HG03045 (cell line): ENCODE data around the gene IL22RA2.
"Not testable (repeated sequence)": the region's sequence is repeated elsewhere in the genome, so short reads cannot be mapped to it uniquely, and the experiment has no call there.

Experiments
- ATAC-seq: cut with Tn5 transposase; IDR thresholded peaks from one replicate; pipeline ENCODE4 v1.9.1; 2021; ENCODE audit warnings: mild to moderate bottlenecking, moderate library complexity; ENCODE audit not compliant: unreplicated experiment

Gene IL22RA2

DNA sequence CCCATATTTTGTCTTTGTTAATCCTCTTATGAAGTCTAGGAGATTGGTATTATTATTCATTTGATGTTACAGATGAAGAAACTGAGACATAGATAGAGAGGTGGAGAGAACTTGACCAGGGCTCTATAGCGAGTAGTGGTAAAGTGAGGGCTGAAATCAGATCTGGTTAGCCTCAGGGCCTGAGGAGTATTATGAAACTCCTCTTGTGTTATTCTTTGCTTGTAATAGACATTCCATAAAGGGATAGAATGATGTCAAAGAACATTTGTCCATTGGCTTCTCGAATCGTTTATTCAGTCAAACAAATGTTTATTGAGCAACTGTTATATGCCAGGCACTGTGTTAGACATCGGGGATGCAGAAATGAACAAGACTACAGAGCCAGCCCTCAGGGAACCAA is at the start of gene IL22RA2:
IL22RA2 (minus strand) TSS at position 144 of the 400 bp plus-strand sequence. CDS start 11,895 bp downstream, outside the sequence.
- ATAC-seq: no peak

- no peak for ATAC-seq
These were observed 48.9 kb upstream of the IL22RA2 start for GRCh38 chr6:137222381-137222780.

DNA sequence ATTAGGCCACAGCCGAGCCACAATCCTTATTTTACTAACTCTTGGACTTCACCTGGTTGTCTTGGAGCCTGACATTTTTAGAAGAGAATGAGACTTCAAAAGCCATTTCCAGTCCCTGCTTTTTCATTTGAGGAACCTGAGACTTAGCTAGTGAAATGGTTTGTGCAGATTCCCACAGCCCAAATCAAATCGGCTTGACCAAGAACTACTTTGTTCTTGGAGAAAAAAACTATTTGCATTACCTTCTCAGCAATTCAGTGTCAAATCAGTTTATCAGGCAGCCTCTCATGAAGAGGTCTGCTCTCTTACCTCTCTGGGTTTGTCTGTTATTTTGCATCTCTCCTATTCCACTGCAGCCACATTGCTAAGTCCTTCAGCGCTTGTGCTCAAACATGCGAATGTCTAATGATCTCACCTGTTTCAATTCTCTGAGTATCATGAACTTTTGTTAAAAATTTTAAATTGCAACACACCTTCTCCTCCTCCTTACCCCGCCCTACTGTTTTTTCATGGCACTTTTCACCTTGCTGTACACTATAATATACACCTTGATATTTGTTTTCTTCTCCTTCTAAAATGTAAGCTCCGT is 46.3 kb upstream of the IL22RA2 start:
- no peak for ATAC-seq

- peak; percentile 96 for ATAC-seq
These were observed 45.6 kb upstream of the IL22RA2 start, which contains the start of gene IFNGR1 for GRCh38 chr6:137218917-137219663. Gene IFNGR1, minus strand, starts transcription at chr6:137219385. Its CDS starts 58 bp downstream, at chr6:137219327.

GRCh38 chr6:137218473-137218916 is 45.1 kb upstream of the IL22RA2 start:
- ATAC-seq: peak; percentile 46

DNA sequence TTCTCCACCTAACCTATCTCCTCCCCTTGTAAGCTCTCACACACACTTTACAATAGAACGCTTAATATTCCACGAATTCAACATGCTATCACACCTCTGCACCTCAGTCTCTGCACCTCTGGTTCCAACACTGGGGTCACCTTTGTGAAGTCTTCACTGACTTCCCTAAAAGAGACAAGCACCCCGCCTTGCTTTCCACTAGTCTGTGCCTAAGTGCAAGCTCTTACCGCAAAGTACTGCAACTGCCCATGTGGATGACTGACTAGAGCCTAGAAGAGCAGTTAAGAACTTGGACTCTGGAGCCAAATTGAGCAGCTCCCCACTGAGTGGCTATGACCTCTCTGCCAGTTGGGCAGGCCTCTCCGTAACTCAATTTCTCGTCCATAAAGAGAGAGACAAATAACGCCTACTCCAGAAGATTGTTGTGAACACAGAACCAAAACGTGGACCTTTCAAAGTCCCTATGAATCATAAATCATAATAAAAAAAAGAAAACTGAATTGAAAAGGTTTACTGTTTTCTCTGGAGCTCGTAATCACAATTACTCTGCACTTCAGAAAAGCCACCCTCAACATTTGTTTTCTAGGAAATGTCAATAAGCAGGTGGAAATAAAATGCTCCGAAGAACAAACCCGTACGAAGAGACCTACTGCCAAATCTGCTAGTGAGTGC is 44.5 kb upstream of the IL22RA2 start:
- no peak for ATAC-seq

- no peak for ATAC-seq
These were observed 43.6 kb upstream of the IL22RA2 start for GRCh38 chr6:137216875-137217553.

DNA sequence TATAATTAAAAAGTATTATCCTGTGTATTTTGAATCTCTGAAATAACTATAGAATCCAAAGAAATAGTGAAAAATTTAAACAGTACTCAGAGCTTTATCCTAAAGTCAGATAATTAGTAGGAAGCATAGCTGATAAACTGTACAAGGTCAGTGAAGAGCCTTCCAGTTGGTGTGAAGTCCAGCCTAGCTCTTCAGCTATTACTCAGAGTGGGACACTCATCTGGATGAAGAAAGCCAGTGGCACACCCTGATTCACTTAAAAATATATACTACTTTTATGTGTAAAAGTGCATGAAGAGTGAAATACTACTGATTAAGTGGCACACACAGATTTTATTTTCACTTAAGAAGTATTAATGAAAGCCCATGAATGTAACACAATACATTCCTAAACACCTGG is 42.7 kb upstream of the IL22RA2 start:
- ATAC-seq: no peak

DNA sequence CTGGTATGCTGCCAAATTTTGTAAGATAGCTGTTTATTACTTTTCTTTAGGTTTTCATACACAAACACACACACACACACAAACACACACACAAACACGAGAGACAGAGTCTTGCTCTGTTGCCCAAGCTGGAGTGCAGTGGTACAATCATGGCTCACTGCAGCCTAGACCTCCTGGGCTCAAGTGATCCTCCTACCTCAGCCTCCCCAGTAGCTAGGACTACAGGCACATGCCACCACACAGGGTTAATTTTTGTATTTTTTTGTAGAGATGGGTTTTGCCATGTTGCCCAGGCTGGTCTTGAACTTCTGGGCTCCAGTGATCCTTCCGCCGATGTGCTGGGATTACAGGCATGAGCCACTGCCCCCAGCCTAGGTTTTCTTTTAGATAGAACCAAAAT is 42.2 kb upstream of the IL22RA2 start:
- ATAC-seq: not testable (repeated sequence)

DNA sequence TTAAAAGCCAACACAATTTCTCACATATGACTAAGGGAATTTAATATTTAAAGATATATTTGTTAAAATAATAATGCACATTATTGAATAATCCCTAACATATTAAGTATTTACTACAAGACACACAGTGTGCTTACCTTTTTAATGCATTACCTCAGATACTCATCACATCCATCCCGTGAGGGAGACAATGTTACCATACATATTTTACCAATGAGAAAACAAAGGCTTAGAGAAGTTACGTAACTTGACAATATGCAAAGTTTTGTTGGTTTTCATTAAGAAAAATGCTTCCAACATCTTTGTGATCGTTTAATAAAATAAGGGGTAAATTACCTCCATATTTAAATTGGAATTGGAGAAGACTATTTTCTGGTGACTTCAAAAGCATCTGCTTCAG is 41.5 kb upstream of the IL22RA2 start:
- ATAC-seq: no peak

- no peak for ATAC-seq
These were observed 40.4 kb upstream of the IL22RA2 start for GRCh38 chr6:137213813-137214212.

- no peak for ATAC-seq
These were observed 39.9 kb upstream of the IL22RA2 start for GRCh38 chr6:137213331-137213740.

- ATAC-seq: no peak
These were observed 38.5 kb upstream of the IL22RA2 start for GRCh38 chr6:137211910-137212309.

GRCh38 chr6:137210903-137211302 is 37.5 kb upstream of the IL22RA2 start:
- no peak for ATAC-seq

- no peak for ATAC-seq
These were observed 34.8 kb upstream of the IL22RA2 start for GRCh38 chr6:137208279-137208678.

- ATAC-seq: not testable (repeated sequence)
These were observed 34.0 kb upstream of the IL22RA2 start for GRCh38 chr6:137207457-137207856.

GRCh38 chr6:137206577-137206976 is 33.1 kb upstream of the IL22RA2 start:
- no peak for ATAC-seq

DNA sequence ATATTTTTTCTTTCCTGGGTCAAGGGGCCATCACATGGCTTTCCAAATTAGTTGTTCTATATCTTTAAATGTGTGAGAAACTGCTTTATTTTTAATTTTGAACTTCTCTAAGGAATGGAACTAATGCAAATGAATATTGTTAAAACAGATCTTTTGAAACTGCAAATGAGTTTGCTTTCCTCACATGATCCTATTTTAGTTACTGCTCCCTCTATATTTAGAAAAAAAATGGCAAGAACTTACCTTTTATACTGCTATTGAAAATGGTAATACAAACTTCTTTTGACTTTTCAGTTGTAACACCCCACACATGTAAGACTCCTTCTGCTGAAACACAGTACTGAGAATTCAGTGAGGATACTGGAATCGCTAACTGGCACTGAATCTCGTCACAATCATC is 29.8 kb upstream of the IL22RA2 start:
- ATAC-seq: no peak

DNA sequence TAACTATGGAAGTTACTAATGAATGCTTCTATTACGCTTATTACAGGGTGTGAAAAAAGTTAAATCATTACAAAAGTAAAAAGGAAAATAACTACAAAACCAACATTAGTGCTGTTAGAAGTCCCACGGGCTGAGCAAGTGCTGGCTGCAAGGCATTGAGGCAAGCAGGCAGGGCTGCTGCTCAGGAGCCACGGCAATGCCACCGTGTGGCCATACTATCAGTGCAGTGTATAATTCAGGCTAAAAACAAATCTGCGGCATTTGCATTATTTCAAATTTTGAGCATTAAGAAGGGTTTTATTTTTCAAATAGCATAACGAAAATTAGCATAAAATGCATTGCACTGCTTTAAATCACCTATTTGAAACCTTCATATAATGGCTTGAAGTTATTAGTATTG is 28.6 kb upstream of the IL22RA2 start:
- ATAC-seq: no peak

DNA sequence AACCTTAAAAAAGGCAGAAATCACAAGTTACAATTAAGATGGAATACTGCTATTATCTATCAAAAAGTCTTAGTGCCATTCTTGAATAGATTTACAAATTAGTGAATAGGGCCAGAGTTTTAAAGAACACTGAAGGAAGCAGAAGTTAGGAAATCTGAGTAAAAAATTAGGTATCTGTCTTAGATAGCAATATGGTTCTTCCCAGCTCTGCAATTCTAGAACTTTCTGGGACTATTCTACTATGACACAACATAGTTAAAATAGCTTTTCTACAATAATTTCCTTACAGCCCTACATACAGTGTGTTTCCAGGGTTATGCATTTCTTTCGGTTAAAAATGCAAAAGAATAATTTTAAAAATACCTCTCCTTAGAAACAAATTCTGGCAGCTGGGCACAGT is 27.6 kb upstream of the IL22RA2 start:
- ATAC-seq: no peak

- ATAC-seq: no peak
These were observed 26.8 kb upstream of the IL22RA2 start for GRCh38 chr6:137200288-137200687.
